A673 (cell line): ENCODE measurements around the gene SHFL.

Experiments used
- CTCF ChIP-seq: fragments of 300-800, 200-600 bp; sonication (generic); conservative IDR thresholded peaks from 2 replicates; pipeline ENCODE4 v1.5.1; 2017; ENCODE audit warnings: low read depth, mild to moderate bottlenecking, antibody characterized with exemption, low read length, moderate library complexity, mixed read lengths
- EZH2 ChIP-seq: fragments of 200-600 bp; sonication (generic); IDR thresholded peaks from 2 replicates; pipeline ENCODE4 v1.6.1; 2017; ENCODE audit warnings: borderline replicate concordance, low read depth, mild to moderate bottlenecking, mixed read lengths, antibody characterized with exemption, low read length; ENCODE audit not compliant: poor library complexity, severe bottlenecking

DNA sequence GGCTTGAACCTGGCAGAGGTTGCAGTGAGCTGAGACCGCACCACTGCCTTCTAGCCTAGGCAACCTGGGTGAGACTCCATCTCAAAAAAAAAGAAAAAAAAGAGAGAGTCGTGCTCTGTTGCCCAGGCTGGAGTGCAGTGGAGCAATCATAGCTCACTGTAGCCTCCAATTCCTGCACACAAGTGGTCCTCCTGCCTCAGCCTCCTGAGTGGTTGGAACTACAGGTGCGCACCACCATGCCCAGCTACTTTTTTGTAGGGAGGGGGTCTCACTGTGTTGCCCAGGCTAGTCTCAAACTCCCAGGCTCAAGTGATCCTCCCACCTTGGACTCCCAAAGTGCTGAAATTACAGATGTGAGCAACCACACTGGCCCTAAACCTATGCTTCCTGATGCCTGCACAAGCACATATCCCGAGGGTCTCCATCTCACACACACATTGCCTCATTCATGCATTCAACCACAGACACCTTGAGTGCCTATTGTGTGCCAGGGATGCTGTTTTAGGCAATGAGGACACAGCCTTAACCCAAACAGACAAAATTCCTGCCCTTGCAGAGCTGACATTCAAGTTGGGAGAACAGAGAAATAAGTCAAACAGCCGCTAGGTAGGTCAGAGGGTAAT is 14.2 kb downstream of the SHFL start:
- TF ChIP-seq EZH2 (no peak), CTCF (no peak)
